HT-29 (cell line): ENCODE measurements around the gene KRTAP10-12. TPM values are rescaled to one million over a fixed set of nuclear protein-coding genes. Genes with fewer than 3 reads are reported as not detected.

Experiments used
- DNase-seq: peaks from one replicate; pipeline ENCODE4 v3.0.0-alpha.2; 2015; ENCODE audit warnings: low spot score
- small RNA-seq: library from RNA; depleted of rRNA; stranded (forward); fragments of <200 nt; gene quantifications from one replicate; pipeline ENCODE3, GENCODE V24; 2014
- total RNA-seq: library from RNA; depleted of rRNA; stranded (reverse); fragments of >200 nt; shearing (Covaris generic); gene quantifications from 2 replicates; pipeline ENCODE4 v1.2.3, GENCODE V29; 2014; rRNA removed

Gene KRTAP10-12
- total RNA-seq, 1 experiment from 2014 or later: not detected

DNA sequence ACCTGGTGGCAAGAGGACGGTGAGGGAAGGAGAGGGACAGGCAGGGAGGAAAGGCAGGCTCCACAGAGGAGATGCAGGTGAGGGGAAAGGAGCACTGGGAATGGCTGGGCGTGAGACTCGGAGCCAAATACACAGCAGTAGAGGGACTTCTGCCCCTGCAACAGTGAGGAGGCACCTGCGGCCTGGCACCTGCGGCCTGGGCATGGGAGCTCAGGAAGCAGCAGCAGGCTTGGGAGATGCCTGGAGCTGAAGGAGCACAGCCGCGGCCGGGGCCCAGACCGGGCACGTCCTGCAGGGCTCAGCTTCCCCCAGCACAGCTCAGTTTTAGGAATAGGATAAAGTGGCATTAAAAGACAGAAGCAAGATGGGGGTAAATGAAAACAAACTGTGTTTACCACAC, 35.3 kb downstream of the KRTAP10-12 start:
- DNase-seq: no peak

DNA sequence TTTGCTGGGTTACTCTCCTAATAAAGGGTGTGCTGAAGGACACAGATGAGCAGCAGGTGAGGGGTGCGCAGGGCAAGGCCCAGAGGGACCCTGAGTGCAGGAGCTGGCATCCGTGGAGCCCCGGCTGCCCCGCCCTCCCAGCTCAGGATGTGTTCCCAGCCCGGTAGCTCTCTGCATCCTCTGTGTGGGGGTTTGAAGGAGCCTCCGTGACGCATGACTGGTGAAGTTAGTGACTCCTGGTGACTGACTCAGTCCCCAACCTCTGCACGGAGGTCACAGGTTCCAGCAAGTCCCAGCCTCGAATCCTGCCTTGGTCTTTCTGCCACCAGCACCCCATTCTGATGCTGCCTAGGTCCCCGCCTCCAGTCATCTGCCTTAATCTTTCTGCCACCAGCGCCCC, 36.0 kb downstream of the KRTAP10-12 start:
- DNase-seq: no peak

DNA sequence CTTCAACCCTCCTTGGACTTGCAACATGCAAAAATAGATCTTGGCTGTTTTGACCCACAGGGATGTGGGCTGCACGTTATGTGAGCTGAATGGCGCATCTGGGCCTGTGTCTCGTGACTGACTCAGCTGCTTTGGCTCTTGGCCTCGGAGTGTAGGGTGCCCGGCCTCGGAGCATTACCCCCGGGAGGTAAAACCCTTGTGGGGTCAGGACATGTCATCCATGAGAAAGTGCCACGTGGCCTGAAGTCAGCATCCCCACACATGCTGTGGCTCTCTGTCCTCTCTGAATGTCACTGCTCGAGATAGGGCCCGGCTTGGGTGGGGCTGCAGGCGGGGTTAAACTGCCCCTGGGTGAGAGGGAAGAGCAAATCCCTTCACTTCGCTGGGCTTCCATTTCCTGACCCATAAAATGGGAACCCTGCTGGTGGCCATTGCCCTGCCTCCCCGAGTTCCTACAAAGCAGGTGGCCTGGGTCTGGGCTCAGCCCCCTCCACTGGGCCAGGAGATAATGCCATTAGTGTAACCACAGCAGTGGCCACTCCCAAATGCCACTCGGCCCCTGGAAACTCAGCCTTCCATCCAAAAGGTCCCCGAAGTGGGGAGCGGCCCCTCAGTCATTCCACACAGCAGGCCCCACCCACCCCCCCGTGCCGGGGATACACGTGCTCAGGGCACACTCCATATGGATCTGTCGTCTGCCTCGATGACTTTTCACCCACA, 37.2 kb downstream of the KRTAP10-12 start:
- DNase-seq: no peak

DNA sequence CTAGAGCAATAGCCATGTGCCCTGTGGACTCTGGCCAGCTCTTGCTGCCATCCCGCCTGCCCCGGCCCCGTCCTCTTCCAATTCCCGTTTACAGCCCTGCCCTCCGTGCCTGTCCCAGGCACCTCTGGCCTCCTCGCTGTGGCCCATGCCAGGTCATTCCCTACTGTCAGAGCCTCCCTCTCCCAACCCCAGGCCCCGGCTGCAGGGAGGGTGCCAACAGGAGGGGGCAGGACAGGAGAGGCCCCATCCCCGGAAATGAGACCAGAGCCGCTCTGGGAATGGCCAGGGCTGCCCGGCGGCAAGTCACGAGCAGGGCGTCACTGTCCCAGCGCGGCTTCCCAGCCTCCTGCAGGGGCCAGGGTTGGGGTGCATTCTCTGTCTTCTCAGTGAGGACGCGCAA, 37.9 kb downstream of the KRTAP10-12 start:
- no peak for DNase-seq

DNA sequence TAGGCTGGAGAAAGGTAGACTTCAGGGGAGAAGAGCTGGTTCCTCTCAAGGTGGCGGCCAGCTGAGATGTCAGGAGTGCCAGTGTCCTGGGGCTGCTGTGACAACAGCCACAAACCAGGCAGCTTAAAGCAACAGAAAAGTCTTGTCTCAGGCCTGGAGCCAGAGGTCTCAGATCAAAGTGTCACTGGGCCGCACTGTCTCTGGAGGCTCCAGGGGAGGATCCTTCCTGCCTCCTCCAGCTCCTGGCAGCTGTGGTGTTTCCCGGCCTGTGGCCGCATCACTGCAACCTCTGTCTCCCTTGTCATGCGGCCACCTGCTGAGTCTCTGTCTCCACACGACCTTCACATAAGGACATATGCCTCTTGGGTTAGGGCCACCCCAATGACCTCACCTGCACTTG, 38.8 kb downstream of the KRTAP10-12 start:
- DNase-seq: no peak

DNA sequence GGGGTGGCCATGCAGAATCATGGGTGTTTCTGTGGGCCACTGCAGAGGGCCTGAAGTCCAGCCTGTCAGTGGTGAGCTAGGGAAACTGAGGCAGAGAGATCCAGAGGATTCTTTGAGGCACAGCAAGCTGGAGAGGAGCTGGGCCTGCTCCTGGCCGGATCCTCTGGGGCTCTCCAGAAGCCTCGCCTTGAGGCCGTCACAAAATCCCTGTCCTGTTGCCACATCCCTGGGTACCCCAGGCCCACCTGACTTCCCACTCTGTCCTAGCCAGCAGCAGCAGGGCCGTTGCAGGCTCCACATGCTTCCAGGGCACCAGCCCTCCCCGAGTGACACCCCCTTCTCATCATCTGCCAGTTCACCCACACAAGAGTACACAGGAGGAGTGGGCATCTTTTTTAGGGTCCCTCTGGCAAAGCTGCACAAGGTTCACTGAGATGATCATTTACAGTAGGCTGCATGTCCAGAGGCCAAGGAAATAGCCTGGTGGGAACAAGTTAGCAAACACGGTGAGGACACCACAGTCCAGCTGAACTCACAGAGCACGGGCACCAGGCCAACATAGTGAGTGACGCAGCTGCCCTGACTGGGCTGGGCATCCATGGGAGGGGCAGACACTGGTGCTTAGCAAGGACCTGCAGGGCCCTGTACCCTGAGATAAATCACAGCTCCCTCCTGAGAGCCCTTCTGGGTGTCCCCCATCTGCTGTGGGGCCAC, 39.5 kb downstream of the KRTAP10-12 start:
- peak; percentile 84 for DNase-seq

DNA sequence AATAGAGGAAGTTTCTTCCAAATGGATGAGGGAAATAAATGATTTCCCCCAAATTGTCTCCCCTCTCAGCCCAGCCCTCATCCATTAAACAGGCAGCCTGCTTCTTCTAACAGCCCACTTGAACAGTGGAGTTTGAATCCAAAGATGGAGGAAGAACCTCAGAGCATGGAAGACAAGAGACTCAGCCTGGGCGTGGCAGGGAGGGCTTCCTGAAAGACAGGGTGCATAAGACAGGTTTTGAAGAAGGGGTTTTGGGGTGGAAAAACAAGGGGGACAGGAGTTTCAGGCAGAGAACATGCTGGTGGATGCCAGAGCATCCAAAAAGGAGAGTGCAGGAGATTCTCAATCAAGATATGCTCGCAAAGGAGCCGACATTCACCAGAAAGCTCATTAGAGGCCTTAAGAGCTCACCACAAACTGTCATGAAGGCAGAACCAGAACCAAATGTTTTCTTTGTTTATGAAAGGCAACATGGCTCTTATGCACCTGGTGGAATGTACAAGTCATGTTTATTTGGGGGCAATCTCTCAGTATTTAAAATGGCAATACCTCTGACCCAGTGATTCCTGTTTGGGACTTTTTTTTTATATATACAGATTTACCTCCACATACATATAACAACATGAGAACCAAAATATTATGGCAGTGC, 40.9 kb downstream of the KRTAP10-12 start:
- DNase-seq: no peak

DNA sequence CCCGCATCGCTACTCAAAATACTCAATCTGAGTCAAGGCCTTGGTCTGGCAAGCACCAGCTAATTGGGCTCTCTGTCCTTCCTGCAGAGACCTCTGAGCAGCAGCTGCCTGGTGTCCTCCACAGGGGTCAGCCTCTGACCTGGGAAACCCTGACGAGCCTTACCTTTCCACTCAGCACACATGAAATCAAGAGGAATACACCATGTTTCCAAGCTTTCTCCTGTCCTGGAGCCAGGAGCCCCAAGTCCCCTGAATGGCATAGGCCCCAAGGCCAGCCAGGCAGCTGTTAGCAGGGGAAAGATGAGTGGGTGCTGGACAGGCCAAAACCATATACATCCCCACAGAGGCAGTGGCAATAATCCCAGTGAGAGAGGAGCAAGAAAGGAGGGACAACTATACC, 41.6 kb downstream of the KRTAP10-12 start:
- no peak for DNase-seq

DNA sequence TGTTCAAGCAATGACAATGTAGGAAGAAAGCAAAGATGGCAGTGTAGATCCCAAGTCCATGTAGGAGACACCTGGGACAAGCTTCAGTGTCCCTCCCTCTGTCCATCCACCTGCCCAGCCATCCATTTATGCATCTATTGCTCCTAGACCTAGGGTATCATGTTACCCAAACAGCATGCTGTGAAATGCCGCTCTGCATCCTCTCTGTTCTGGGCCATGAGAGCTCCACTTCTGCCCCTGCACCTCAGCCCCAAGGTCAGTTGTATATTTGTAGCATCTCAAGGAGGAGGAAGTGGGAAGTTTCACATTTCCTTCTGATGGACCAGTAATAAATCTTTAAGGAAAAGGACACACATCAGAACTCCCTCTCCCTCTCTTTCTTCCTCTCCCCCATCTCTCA, 42.3 kb downstream of the KRTAP10-12 start:
- no peak for DNase-seq

DNA sequence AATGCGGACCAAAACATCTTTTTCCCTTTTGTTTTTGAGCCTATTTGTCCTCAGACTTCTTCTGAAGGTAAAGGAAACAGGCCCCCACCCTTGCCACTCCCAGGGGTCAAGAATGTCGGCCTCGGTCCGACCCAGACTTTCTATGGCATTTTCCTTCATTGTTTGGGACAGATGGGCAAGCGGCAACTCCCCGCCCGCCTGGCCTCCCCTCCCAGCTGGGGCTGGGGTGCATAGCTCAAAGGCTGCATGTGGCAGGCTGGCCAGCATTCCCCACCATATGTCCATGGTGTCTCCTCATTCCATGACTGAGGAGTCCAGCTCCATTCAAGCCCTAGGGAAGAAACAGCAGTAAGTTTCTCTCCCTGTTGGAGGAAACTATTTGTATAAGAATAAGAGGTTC, 43.8 kb downstream of the KRTAP10-12 start:
- DNase-seq: no peak

DNA sequence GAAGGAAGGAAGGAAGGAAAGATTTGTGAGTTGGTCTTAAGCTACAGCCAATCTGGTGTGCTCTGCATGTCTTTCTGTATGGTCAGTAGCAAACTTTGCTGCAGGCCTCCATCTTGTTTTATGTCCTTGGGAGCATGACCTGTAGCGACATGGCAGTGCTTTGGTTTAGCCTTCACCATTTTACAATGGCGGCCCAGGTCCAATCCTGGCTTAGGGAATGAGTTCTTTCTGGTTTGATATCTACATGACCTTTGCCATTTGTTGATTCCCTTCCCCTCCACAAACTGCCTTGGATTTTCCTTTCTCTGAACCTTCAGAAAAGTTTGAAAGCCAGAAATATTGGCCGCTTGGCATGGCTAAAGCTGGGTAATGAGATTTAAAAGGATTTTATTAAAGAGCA, 44.9 kb downstream of the KRTAP10-12 start:
- DNase-seq: no peak

DNA sequence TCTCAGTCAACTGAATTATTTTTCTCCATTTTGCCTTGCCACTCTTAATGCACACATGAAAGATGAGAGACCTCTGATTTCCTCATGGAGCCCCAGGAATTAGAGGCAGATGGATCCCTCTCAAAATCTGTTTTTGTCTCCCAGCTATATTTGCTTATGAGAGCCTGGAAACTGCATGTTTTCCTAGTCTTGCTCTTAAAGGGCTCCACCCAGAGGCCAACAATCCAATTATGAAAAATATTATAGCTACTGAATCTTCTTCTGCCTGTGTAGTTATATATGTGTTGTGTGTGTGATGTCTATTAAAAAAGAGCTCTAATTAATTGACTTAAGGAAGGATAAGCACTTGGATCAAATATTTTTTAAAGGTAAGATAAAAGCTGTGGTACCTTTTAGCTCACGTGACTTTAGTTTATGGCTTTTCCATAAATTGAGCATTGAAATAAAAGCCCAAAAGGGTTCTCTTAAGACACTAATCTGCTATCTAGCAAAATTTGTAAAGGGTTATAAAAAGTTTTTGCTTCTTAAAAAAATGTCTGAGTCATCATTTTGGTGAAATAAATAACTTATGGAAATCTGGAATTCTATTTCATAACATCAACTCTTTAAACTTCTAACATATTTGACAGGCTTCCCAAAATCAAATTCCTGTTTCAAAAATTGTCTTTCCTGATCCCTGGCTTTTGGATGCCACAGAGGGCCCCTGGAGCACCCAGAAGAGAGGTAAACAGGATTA, 45.6 kb downstream of the KRTAP10-12 start:
- peak; percentile 38 for DNase-seq

Small RNA genes within 50 kb of the gene (small RNA-seq; reads per million reads assigned to genes)
- gene KRTAP12-6P: not detected

Other genes with a start within 250 kb of the KRTAP10-12 start
- gene LRRC3, start 241.7 kb upstream of the KRTAP10-12 start, total RNA-seq: 0.08 and 0.10 TPM in 2 replicates
- not detected in 2 replicates for gene KRTAP10-1, start 157.0 kb upstream of the KRTAP10-12 start, total RNA-seq
- gene KRTAP10-2, start 145.7 kb upstream of the KRTAP10-12 start, total RNA-seq: not detected in 2 replicates
- not detected in 2 replicates for gene KRTAP10-3, start 138.4 kb upstream of the KRTAP10-12 start, total RNA-seq
- gene KRTAP10-4, start 123.4 kb upstream of the KRTAP10-12 start, total RNA-seq: not detected in 2 replicates
- gene KRTAP10-5, start 116.6 kb upstream of the KRTAP10-12 start, total RNA-seq: not detected in 2 replicates
- not detected in 2 replicates for gene KRTAP10-6, start 104.7 kb upstream of the KRTAP10-12 start, total RNA-seq
- gene KRTAP10-7, start 96.6 kb upstream of the KRTAP10-12 start, total RNA-seq: not detected in 2 replicates
- gene KRTAP10-8, start 85.1 kb upstream of the KRTAP10-12 start, total RNA-seq: not detected in 2 replicates
- gene KRTAP10-9, start 70.1 kb upstream of the KRTAP10-12 start, total RNA-seq: not detected in 2 replicates
- not detected in 2 replicates for gene KRTAP10-10, start 59.8 kb upstream of the KRTAP10-12 start, total RNA-seq
- gene KRTAP10-11, start 50.8 kb upstream of the KRTAP10-12 start, total RNA-seq: not detected in 2 replicates
- not detected in 2 replicates for gene KRTAP12-4, start 42.5 kb upstream of the KRTAP10-12 start, total RNA-seq
- gene KRTAP12-3, start 39.2 kb upstream of the KRTAP10-12 start, total RNA-seq: not detected in 2 replicates
- gene KRTAP12-2, start 30.2 kb upstream of the KRTAP10-12 start, total RNA-seq: not detected in 2 replicates
- gene KRTAP12-1, start 15.0 kb upstream of the KRTAP10-12 start, total RNA-seq: not detected in 2 replicates
- gene TSPEAR, start 14.4 kb downstream of the KRTAP10-12 start, total RNA-seq: not detected in 2 replicates
- 63.7 and 64.5 TPM in 2 replicates for gene UBE2G2, start 104.6 kb downstream of the KRTAP10-12 start, total RNA-seq
- 90.3 and 98.8 TPM in 2 replicates for gene SUMO3, start 120.9 kb downstream of the KRTAP10-12 start, total RNA-seq
- 116 and 123 TPM in 2 replicates for gene PTTG1IP, start 176.5 kb downstream of the KRTAP10-12 start, total RNA-seq
- gene ITGB2, start 223.7 kb downstream of the KRTAP10-12 start, total RNA-seq: not detected in 2 replicates
- gene SLX9, start 242.9 kb downstream of the KRTAP10-12 start, total RNA-seq: 27.4 and 31.3 TPM in 2 replicates